Fibroblast of lung (primary cell): Measurements from ENCODE around the gene ATXN1. TPM values are rescaled to one million over a fixed set of nuclear protein-coding genes. Genes with fewer than 3 reads are reported as not detected.

Experiments used
- DNase-seq, 2 donors: peaks; one replicate each; pipeline versions ENCODE4 v3.0.0 to v3.0.0-alpha.2; 2010; ENCODE audit warnings: low read depth in 2 of 2
- H2AFZ ChIP-seq: 2 replicates; pipeline ENCODE4 v1.5.1; 2012; ENCODE audit warnings: low read length, control low read depth, inconsistent platforms
- H3K27ac ChIP-seq: 2 replicates; pipeline ENCODE4 v1.5.1; 2011; ENCODE audit warnings: low read length, control low read depth; ENCODE audit not compliant: insufficient read depth
- H3K27me3 ChIP-seq: 2 replicates; pipeline ENCODE4 v1.5.1; 2011; ENCODE audit warnings: mild to moderate bottlenecking, low read length; ENCODE audit not compliant: control insufficient read depth, insufficient read depth
- H3K36me3 ChIP-seq: 2 replicates; pipeline ENCODE4 v1.5.1; 2011; ENCODE audit warnings: low read length; ENCODE audit not compliant: control insufficient read depth, insufficient read depth
- H3K4me1 ChIP-seq: 2 replicates; pipeline ENCODE4 v1.5.1; 2011; ENCODE audit warnings: low read length; ENCODE audit not compliant: control insufficient read depth, insufficient read depth; ENCODE audit errors: extremely low read depth
- H3K4me2 ChIP-seq: 2 replicates; pipeline ENCODE4 v1.5.1; 2011; ENCODE audit warnings: low read length, control low read depth; ENCODE audit not compliant: insufficient read depth; ENCODE audit errors: extremely low read depth
- H3K4me3 ChIP-seq, 4 experiments: fragments of 200-600 bp in 1 of 4; sonication (generic) in 1 of 4; replicated peaks in 1 of 4; 2 replicates each; pipeline ENCODE4 v1.5.1; 2011 to 2016; ENCODE audit warnings: low read length in 4 of 4, low read depth in 3 of 4, mild to moderate bottlenecking in 3 of 4, control low read depth in 2 of 4, inconsistent platforms in 1 of 4, mixed read lengths in 1 of 4; ENCODE audit not compliant: insufficient read depth in 1 of 4; ENCODE audit errors: control extremely low read depth in 1 of 4
- H3K79me2 ChIP-seq: 2 replicates; pipeline ENCODE4 v1.5.1; 2012; ENCODE audit warnings: mild to moderate bottlenecking, low read length, inconsistent platforms; ENCODE audit not compliant: control insufficient read depth, insufficient read depth
- H3K9ac ChIP-seq: 2 replicates; pipeline ENCODE4 v1.5.1; 2011; ENCODE audit warnings: mild to moderate bottlenecking, low read length, control low read depth; ENCODE audit not compliant: insufficient read depth
- H3K9me3 ChIP-seq: 2 replicates; pipeline ENCODE4 v1.5.1; 2012; ENCODE audit warnings: low read depth, low read length; ENCODE audit not compliant: control insufficient read depth, insufficient read depth
- H4K20me1 ChIP-seq: 2 replicates; pipeline ENCODE4 v1.5.1; 2011; ENCODE audit warnings: low read length; ENCODE audit not compliant: control insufficient read depth, insufficient read depth; ENCODE audit errors: extremely low read depth
- EZH2 ChIP-seq: IDR thresholded peaks from 2 replicates; pipeline ENCODE4 v1.5.1; 2012; ENCODE audit warnings: low read length, control low read depth, mild to moderate bottlenecking; ENCODE audit errors: missing control alignments
- polyA plus RNA-seq, 2 donors: library from polyadenylated mRNA; depleted of rRNA in 1 of 2; stranded (reverse) in 1 of 2; unstranded in 1 of 2; fragments of >200 nt; gene quantifications; 2 replicates each; pipeline ENCODE4 v1.2.1, GENCODE V29; 2011 to 2012; ENCODE audit warnings: missing spikeins in 1 of 2
- total RNA-seq: library from RNA; depleted of rRNA; stranded (reverse); fragments of >200 nt; gene quantifications from 2 replicates; pipeline ENCODE4 v1.2.1, GENCODE V29; 2014
- TF ChIP-seq, protein P1 (sequence below), 2 donors: IDR thresholded peaks in 1 of 2; conservative IDR thresholded peaks in 1 of 2; 1 replicate in 1 of 2; 2 replicates in 1 of 2; pipeline ENCODE4 v1.5.1; 2011 to 2012; ENCODE audit warnings: low read length in 2 of 2, control low read depth in 1 of 2, inconsistent platforms in 1 of 2, low read depth in 1 of 2, mild to moderate bottlenecking in 1 of 2

Gene ATXN1
- total and polyA plus RNA-seq, 2 donors (not counting 1 experiment from before 2014, with no cell fraction given): 15.8 to 40.5 TPM

DNA sequence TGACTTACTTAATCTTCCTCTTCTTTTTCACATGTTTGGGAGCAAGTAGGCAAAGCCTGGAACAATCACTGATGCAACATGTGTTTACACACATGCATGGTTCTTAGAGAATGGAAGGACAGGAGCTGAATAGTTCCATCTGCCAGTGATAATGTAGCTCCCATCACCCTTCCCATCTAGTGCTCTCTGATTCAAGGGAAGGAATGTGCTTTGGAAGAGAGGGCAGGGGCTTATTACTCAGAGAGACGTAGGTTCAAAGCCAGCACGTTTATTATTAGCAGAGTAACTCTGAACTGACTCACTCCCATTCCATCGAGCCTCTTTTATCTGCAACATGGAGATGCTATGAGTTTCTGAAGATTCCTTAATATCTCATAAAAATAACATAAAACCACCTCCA lies 311.0 kb downstream of the ATXN1 start:
- peak; percentile 68 to 95 for DNase-seq
- H3K9ac ChIP-seq: no peak overlapping the region
- peaks cover 12% of the 10 kb centered on the region for H3K4me1 ChIP-seq
- no peak overlapping the region for H2AFZ ChIP-seq
- no peaks in the 10 kb centered on the region for H4K20me1 ChIP-seq
- H3K4me3 ChIP-seq: no peak overlapping the region
- no peaks in the 10 kb centered on the region for H3K27me3 ChIP-seq
- no peaks in the 10 kb centered on the region for H3K9me3 ChIP-seq
- H3K27ac ChIP-seq: peak overlapping the region; percentile 83
- H3K4me2 ChIP-seq: peak overlapping the region; percentile 2
- TF ChIP-seq EZH2: no peak
- TF ChIP-seq, protein P1, sequence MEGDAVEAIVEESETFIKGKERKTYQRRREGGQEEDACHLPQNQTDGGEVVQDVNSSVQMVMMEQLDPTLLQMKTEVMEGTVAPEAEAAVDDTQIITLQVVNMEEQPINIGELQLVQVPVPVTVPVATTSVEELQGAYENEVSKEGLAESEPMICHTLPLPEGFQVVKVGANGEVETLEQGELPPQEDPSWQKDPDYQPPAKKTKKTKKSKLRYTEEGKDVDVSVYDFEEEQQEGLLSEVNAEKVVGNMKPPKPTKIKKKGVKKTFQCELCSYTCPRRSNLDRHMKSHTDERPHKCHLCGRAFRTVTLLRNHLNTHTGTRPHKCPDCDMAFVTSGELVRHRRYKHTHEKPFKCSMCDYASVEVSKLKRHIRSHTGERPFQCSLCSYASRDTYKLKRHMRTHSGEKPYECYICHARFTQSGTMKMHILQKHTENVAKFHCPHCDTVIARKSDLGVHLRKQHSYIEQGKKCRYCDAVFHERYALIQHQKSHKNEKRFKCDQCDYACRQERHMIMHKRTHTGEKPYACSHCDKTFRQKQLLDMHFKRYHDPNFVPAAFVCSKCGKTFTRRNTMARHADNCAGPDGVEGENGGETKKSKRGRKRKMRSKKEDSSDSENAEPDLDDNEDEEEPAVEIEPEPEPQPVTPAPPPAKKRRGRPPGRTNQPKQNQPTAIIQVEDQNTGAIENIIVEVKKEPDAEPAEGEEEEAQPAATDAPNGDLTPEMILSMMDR (conservative IDR thresholded peaks at IDR 0.05 in 1 of 2, IDR thresholded peaks at IDR 0.05 in 1 of 2; ENCODE audit: low read depth in 1 of 2, low read length in 2 of 2): no peak
- no peaks in the 10 kb centered on the region for H3K36me3 ChIP-seq
- H3K79me2 ChIP-seq: no peaks in the 10 kb centered on the region

DNA sequence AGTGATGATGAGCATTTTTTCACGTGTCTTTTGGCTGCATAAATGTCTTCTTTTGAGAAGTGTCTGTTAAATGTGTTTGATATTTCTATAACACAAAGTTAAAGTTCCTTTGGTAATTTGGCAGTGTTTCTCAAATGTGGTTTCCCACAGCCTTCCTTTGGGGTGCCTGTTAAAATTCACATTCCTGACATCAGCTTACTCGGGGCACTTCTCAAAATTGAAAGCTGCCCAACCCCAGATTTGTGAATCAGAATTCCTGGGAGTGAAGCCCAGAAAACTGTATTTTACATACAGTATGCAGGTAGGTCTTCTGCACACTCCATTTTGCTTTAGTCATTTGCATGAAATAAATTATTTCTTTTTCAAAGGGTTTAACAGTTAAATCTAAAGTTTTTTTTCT lies 315.0 kb downstream of the ATXN1 start:
- H3K4me1 ChIP-seq: peaks cover 11% of the 10 kb centered on the region
- H3K9ac ChIP-seq: no peak overlapping the region
- H4K20me1 ChIP-seq: no peaks in the 10 kb centered on the region
- H3K4me2 ChIP-seq: no peak overlapping the region
- no peaks in the 10 kb centered on the region for H3K79me2 ChIP-seq
- H3K4me3 ChIP-seq: no peak overlapping the region
- TF ChIP-seq EZH2: no peak
- TF ChIP-seq, protein P1 (conservative IDR thresholded peaks at IDR 0.05 in 1 of 2, IDR thresholded peaks at IDR 0.05 in 1 of 2; ENCODE audit: low read depth in 1 of 2, low read length in 2 of 2): no peak
- no peaks in the 10 kb centered on the region for H3K36me3 ChIP-seq
- no peak for DNase-seq
- H2AFZ ChIP-seq: no peak overlapping the region
- H3K27me3 ChIP-seq: no peaks in the 10 kb centered on the region
- H3K27ac ChIP-seq: no peak overlapping the region
- H3K9me3 ChIP-seq: no peaks in the 10 kb centered on the region

DNA sequence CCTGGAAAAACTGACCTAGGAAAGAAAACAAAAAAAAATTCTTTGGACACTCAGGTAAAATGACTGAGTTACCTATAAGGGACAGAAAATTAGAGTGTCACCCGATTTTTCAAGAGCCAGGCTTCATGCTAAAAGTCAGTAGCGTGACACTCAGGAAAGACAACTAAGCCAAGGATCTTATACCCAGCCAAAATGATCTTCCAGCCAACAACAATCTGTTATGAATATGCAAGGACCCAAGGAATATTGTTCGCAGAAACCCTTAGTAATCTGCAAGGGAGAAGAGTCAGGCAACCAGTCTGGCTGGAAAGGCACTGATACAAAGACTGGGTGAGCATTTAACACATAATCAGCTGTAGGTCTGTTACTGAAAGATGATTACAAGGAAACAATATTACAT lies 319.2 kb downstream of the ATXN1 start:
- Histone ChIP-seq H3K27ac (no peak overlapping the region), H4K20me1 (no peaks in the 10 kb centered on the region), H2AFZ (no peak overlapping the region), H3K4me3 (no peak overlapping the region), H3K4me2 (no peak overlapping the region), H3K9ac (no peak overlapping the region), H3K4me1 (no peaks in the 10 kb centered on the region), H3K9me3 (no peaks in the 10 kb centered on the region), H3K36me3 (no peaks in the 10 kb centered on the region), H3K27me3 (no peaks in the 10 kb centered on the region), H3K79me2 (no peaks in the 10 kb centered on the region)
- TF ChIP-seq EZH2: no peak
- no peak for DNase-seq
